Caco-2 (cell line): Measurements from ENCODE around the gene ARHGEF10L. TPM values are rescaled to one million over a fixed set of nuclear protein-coding genes. Genes with fewer than 3 reads are reported as not detected.

Experiments
- BruUV-seq: library from RNA; stranded (reverse); fragments of 400-500 nt; replicated peaks from 2 replicates; lab custom pipeline; 2021; lab: Mats Ljungman, UMichigan
- CTCF ChIA-PET: fragments of 300-600 bp; sonication (Branson Sonifier 250); formaldehyde crosslinking; loops from one replicate; lab custom pipeline; 2022; ENCODE audit warnings: antibody characterized with exemption; lab: Charles Lee
- POLR2A ChIA-PET: fragments of 300-600 bp; sonication (Branson Sonifier 250); formaldehyde crosslinking; loops from one replicate; lab custom pipeline; 2022; ENCODE audit warnings: antibody characterized with exemption; lab: Charles Lee
- DNase-seq, 2 experiments: peaks; one replicate each; pipeline versions ENCODE4 v3.0.0 to v3.0.0-alpha.2; 2020 to 2022
- H3K27me3 ChIP-seq: replicated peaks from 2 replicates; pipeline ENCODE4 v1.6.0; 2011; ENCODE audit warnings: low read length; ENCODE audit not compliant: control insufficient read depth, insufficient read depth
- H3K36me3 ChIP-seq: 2 replicates; pipeline ENCODE4 v1.5.1; 2011; ENCODE audit warnings: low read length; ENCODE audit not compliant: control insufficient read depth, insufficient read depth
- H3K4me1 ChIP-seq: fragments of 250-450 bp; sonication (Bioruptor Pico); 2 replicates; pipeline ENCODE4 v1.5.1; 2020; ENCODE audit warnings: mild to moderate bottlenecking
- H3K4me3 ChIP-seq: 2 replicates; pipeline ENCODE4 v1.5.1; 2011; ENCODE audit warnings: low read depth, mild to moderate bottlenecking, control low read depth, low read length
- H3K9me3 ChIP-seq: fragments of 250-450 bp; sonication (Bioruptor Pico); 2 replicates; pipeline ENCODE4 v1.5.1; 2020; ENCODE audit warnings: mild to moderate bottlenecking, moderate library complexity
- H3K27ac Mint-ChIP-seq: one replicate; pipeline ENCODE4 v1.8.0; 2022; ENCODE audit warnings: mixed read lengths; ENCODE audit not compliant: unreplicated experiment
- H3K27me3 Mint-ChIP-seq: one replicate; pipeline ENCODE4 v1.8.0; 2022; ENCODE audit warnings: mixed read lengths; ENCODE audit not compliant: insufficient read depth, unreplicated experiment
- H3K36me3 Mint-ChIP-seq: one replicate; pipeline ENCODE4 v1.8.0; 2022; ENCODE audit warnings: mild to moderate bottlenecking, mixed read lengths; ENCODE audit not compliant: insufficient read depth, unreplicated experiment
- H3K4me1 Mint-ChIP-seq: one replicate; pipeline ENCODE4 v1.8.0; 2022; ENCODE audit warnings: low read depth, mixed read lengths; ENCODE audit not compliant: unreplicated experiment
- H3K4me3 Mint-ChIP-seq: one replicate; pipeline ENCODE4 v1.8.0; 2022; ENCODE audit warnings: mild to moderate bottlenecking, moderate library complexity, mixed read lengths; ENCODE audit not compliant: unreplicated experiment
- H3K9me3 Mint-ChIP-seq: one replicate; pipeline ENCODE4 v1.8.0; 2022; ENCODE audit warnings: mixed read lengths; ENCODE audit not compliant: unreplicated experiment
- intact Hi-C: fragments of 100-400 bp; cut with micrococcal nuclease; formaldehyde crosslinking; loops from one replicate; pipeline ENCODE4 v1.10.0; 2022; ENCODE audit not compliant: unreplicated experiment
- total RNA-seq: library from RNA; stranded (reverse); gene quantifications from 2 replicates; pipeline ENCODE4 v1.2.3, GENCODE V29; 2022
- TF ChIP-seq, protein P1 (sequence below), 2 experiments: fragments of 200-600 bp in 1 of 2; IDR thresholded peaks; 1 replicate in 1 of 2; 2 replicates in 1 of 2; pipeline versions ENCODE4 v1.5.1 to v1.8.0; 2011 to 2022; ENCODE audit warnings: antibody characterized with exemption in 1 of 2, control low read depth in 1 of 2, inconsistent platforms in 1 of 2, low read depth in 1 of 2, low read length in 1 of 2, mild to moderate bottlenecking in 1 of 2, moderate library complexity in 1 of 2; ENCODE audit not compliant: insufficient read depth in 1 of 2, severe bottlenecking in 1 of 2, unreplicated experiment in 1 of 2

ARHGEF10L gene
- total RNA-seq, 1 experiment from 2014 or later: 31.3 TPM

DNA sequence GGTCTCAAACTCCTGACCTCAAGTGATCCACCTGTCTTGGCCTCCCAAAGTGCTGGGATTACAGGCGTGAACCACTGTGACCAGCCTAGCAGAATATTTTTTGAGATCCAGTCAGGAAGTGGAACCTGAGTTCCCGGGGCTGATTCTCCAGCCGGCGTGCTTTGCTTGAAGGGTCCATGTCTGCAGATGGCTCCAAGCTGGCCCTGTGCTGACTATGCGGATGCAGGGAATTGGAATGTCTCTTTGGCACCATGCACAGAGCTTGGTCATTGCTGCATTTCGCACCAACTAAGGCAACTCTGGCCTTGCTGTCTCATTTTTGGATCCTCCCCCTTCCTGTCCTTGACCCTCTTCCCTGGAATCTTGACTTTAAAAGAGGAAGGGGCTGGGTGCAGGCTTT, 28.1 kb downstream of the ARHGEF10L start:
- no peak for DNase-seq
- no peaks in the 10 kb centered on the region for H3K36me3 Mint-ChIP-seq
- no peak overlapping the region for H3K4me3 Mint-ChIP-seq
- no peaks in the 10 kb centered on the region for H3K9me3 ChIP-seq
- peaks cover 8% of the 10 kb centered on the region for H3K4me1 Mint-ChIP-seq
- intact Hi-C loops: no loop called here
- no TSS peak for BruUV-seq
- CTCF ChIA-PET: no interaction called here
- TF ChIP-seq, protein P1, sequence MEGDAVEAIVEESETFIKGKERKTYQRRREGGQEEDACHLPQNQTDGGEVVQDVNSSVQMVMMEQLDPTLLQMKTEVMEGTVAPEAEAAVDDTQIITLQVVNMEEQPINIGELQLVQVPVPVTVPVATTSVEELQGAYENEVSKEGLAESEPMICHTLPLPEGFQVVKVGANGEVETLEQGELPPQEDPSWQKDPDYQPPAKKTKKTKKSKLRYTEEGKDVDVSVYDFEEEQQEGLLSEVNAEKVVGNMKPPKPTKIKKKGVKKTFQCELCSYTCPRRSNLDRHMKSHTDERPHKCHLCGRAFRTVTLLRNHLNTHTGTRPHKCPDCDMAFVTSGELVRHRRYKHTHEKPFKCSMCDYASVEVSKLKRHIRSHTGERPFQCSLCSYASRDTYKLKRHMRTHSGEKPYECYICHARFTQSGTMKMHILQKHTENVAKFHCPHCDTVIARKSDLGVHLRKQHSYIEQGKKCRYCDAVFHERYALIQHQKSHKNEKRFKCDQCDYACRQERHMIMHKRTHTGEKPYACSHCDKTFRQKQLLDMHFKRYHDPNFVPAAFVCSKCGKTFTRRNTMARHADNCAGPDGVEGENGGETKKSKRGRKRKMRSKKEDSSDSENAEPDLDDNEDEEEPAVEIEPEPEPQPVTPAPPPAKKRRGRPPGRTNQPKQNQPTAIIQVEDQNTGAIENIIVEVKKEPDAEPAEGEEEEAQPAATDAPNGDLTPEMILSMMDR (IDR thresholded peaks at IDR 0.05; ENCODE audit: insufficient read depth in 1 of 2, low read depth in 1 of 2, low read length in 1 of 2, severe bottlenecking in 1 of 2, unreplicated experiment in 1 of 2): no peak
- H3K27me3 ChIP-seq: no peaks in the 10 kb centered on the region
- no peaks in the 10 kb centered on the region for H3K9me3 Mint-ChIP-seq
- H3K4me3 ChIP-seq: no peak overlapping the region
- H3K4me1 ChIP-seq: peaks cover 14% of the 10 kb centered on the region
- H3K27me3 Mint-ChIP-seq: no peaks in the 10 kb centered on the region
- no peaks in the 10 kb centered on the region for H3K36me3 ChIP-seq
- POLR2A ChIA-PET: no interaction called here
- H3K27ac Mint-ChIP-seq: no peak overlapping the region

DNA sequence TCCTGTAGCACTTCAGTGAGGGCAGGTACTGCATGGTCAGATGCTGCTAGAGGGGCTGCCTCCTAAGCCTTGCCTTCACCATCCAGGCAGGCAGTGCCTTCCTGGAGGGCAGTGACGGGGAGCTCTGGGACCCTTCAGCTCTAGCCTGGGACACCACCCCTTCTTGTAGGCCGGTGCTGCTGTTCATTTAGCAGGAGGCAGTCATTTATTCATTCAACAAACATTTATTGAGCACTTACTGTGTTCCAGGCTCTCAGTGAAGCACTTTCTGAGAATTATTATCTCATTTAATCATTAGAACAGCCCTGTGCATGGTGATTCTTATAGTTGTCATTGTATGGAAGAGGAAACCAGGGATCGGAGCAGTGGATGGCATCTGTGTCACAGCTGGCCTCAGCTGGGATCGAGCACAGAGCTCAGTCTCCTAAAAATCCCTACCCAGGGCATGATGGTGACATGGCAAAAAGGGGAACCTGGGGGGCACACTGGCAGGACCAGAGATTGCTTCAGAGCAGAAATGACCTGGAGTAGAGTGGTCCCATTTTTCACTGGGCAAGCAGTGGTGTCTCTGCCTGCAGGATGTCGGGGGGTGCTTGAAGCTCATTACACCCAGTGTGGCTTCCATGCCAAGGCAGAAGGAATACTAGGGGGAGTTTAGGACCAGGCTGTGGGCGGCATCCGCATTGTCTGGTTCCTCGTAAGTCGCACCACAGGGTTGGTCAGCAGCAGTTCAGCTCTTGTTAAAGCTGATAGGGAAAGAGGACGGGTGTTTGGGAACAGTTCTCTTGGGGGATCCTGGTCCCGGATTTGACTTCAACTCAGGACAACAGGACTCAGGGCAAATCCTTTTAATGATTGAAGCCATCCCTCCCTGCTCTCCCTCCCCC, 28.8 kb downstream of the ARHGEF10L start:
- H3K4me1 Mint-ChIP-seq: peaks cover 8% of the 10 kb centered on the region
- DNase-seq: no peak
- no peaks in the 10 kb centered on the region for H3K27me3 Mint-ChIP-seq
- H3K27ac Mint-ChIP-seq: peak overlapping the region; percentile 25
- TF ChIP-seq, protein P1 (IDR thresholded peaks at IDR 0.05; ENCODE audit: insufficient read depth in 1 of 2, low read depth in 1 of 2, low read length in 1 of 2, severe bottlenecking in 1 of 2, unreplicated experiment in 1 of 2): no peak
- CTCF ChIA-PET: no interaction called here
- Histone ChIP-seq H3K36me3 (no peaks in the 10 kb centered on the region), H3K4me1 (peaks cover 14% of the 10 kb centered on the region), H3K27me3 (no peaks in the 10 kb centered on the region), H3K4me3 (no peak overlapping the region), H3K9me3 (no peaks in the 10 kb centered on the region)
- no peak overlapping the region for H3K4me3 Mint-ChIP-seq
- H3K36me3 Mint-ChIP-seq: no peaks in the 10 kb centered on the region
- no TSS peak for BruUV-seq
- intact Hi-C loops: no loop called here
- POLR2A ChIA-PET: no interaction called here
- no peaks in the 10 kb centered on the region for H3K9me3 Mint-ChIP-seq

DNA sequence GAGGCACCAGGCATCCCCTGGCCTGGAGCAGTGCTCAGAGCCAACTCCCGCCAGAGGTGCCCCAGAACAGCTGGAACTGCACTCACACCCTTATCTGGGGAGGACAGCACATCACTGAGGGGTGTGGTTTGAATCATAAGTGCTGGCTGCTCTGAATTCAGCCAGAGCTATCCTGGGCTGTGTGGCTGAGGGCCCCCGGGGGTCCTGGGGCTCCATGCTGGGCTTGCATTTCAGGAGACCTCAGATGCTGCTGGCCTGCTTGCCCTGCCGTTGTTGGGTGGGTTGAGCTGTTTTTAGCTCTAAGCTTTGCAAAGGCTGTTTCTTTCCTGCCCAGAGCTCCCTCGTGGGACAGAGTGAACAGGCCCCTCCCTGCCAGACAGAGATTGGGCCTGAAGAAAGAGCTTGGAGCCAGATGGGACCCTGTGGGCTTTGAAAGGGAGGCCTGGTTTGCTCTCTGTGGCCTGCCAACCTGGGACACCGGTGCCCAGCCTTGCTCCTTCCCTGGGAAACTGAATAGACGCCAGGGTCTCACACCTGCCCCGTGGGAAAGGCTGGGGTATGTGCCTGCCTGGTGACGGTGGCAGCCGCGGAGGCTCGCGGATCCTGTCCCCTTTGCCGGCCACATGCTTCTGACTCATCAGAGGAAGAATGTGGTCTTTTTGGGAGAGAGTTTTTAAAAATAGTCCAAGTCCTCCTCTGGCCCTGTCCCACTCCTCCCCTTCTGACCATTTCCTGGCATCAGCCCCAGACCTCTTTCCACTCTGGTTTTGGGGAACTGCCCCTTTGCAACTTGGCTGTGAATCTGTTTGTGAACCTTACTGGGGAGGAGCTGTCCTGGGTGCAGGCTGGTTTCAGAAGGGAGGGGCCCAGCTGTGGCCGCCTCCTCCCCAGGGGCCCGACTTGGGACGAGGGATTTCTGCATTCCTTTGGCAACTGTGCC, 30.0 kb downstream of the ARHGEF10L start:
- H3K27me3 ChIP-seq: no peaks in the 10 kb centered on the region
- TF ChIP-seq, protein P1 (IDR thresholded peaks at IDR 0.05; ENCODE audit: insufficient read depth in 1 of 2, low read depth in 1 of 2, low read length in 1 of 2, severe bottlenecking in 1 of 2, unreplicated experiment in 1 of 2): no peak
- ChIA-PET CTCF (interaction anchor here (0.5 kb wide), 1 partner anchor 29 kb away, joined by 3 read pairs; no protein-coding TSS in a partner anchor), POLR2A (no interaction called here)
- intact Hi-C loops: no loop called here
- no peaks in the 10 kb centered on the region for H3K36me3 Mint-ChIP-seq
- no peaks in the 10 kb centered on the region for H3K27me3 Mint-ChIP-seq
- H3K4me3 ChIP-seq: no peak overlapping the region
- no peaks in the 10 kb centered on the region for H3K9me3 ChIP-seq
- no peaks in the 10 kb centered on the region for H3K36me3 ChIP-seq
- no peaks in the 10 kb centered on the region for H3K9me3 Mint-ChIP-seq
- H3K4me3 Mint-ChIP-seq: no peak overlapping the region
- H3K4me1 Mint-ChIP-seq: peaks cover 8% of the 10 kb centered on the region
- DNase-seq: no peak
- BruUV-seq: no TSS peak
- H3K4me1 ChIP-seq: peaks cover 14% of the 10 kb centered on the region
- H3K27ac Mint-ChIP-seq: peak overlapping the region; percentile 66
